Adrenal gland (tissue), 5 donors: ENCODE results near the gene STIL.

Experiments
- CTCF ChIP-seq, 6 experiments: fragments of 450-650 bp in 4 of 6; fragments of 200-600 bp in 2 of 6; sonication (generic) in 1 of 6; IDR thresholded peaks; 1 replicate in 5 of 6; 2 replicates in 1 of 6; pipeline versions ENCODE4 v1.5.1 to v1.8.0; 2016 to 2021; ENCODE audit warnings: antibody characterized with exemption in 6 of 6, mild to moderate bottlenecking in 2 of 6, moderate library complexity in 1 of 6
- POLR2A ChIP-seq, 2 donors: fragments of 450-650 bp; IDR thresholded peaks; one replicate each; pipeline ENCODE4 v1.6.1; 2017; ENCODE audit warnings: antibody characterized with exemption in 2 of 2, mild to moderate bottlenecking in 2 of 2, moderate library complexity in 1 of 2
- donor health status: DM: no; HTN: no; CAD: no.

- TF ChIP-seq CTCF (IDR thresholded peaks at IDR 0.05) (no peak), POLR2A (IDR thresholded peaks at IDR 0.05) (no peak)
These were observed 48.9 kb upstream of the STIL start for GRCh38 chr1:47362828-47363227.
